IMR-90 (cell line): ENCODE results near the gene GNE. TPM values are rescaled to one million over a fixed set of nuclear protein-coding genes. Genes with fewer than 3 reads are reported as not detected.

Experiments
- ATAC-seq: fragments of 200-7000 bp; cut with Tn5 transposase; 2 replicates; pipeline ENCODE4 v1.9.1; 2020; ENCODE audit warnings: low read depth, mild to moderate bottlenecking, moderate library complexity
- BruUV-seq: library from RNA; stranded (reverse); fragments of 400-500 nt; replicated peaks from 2 replicates; lab custom pipeline; 2021; lab: Mats Ljungman, UMichigan
- CTCF ChIA-PET: fragments of 300-600 bp; formaldehyde crosslinking; extraction: SDS; loops from one replicate; lab custom pipeline; 2021; ENCODE audit warnings: antibody characterized with exemption; lab: Yijun Ruan, JAX
- POLR2A ChIA-PET: fragments of 300-600 bp; sonication (Branson Sonifier 250); formaldehyde crosslinking; loops from one replicate; lab custom pipeline; 2022; ENCODE audit warnings: antibody characterized with exemption; ENCODE audit not compliant: unreplicated experiment; lab: Charles Lee
- DNase-seq: peaks from one replicate; pipeline ENCODE4 v3.0.0; 2013
- H2AFZ ChIP-seq: replicated peaks from 2 replicates; pipeline ENCODE3; 2013; ENCODE audit warnings: low read length, mild to moderate bottlenecking; ENCODE audit not compliant: poor library complexity
- H2AK5ac ChIP-seq: 2 replicates; pipeline ENCODE4 v1.6.1; 2013; ENCODE audit warnings: low read depth, low read length, inconsistent platforms
- H2AK9ac ChIP-seq: replicated peaks from 2 replicates; pipeline ENCODE3; 2013; ENCODE audit warnings: mild to moderate bottlenecking, low read depth, low read length, moderate library complexity; ENCODE audit not compliant: poor library complexity
- H2BK120ac ChIP-seq: 2 replicates; pipeline ENCODE4 v1.6.1; 2013; ENCODE audit warnings: low read depth, low read length, inconsistent platforms
- H2BK15ac ChIP-seq: 3 replicates; pipeline ENCODE4 v1.6.1; 2013; ENCODE audit warnings: low read depth, low read length, inconsistent platforms
- H2BK20ac ChIP-seq: 2 replicates; pipeline ENCODE4 v1.6.1; 2013; ENCODE audit warnings: low read depth, mild to moderate bottlenecking, inconsistent platforms, low read length, moderate library complexity
- H2BK5ac ChIP-seq: 2 replicates; pipeline ENCODE4 v1.6.1; 2013; ENCODE audit warnings: mild to moderate bottlenecking, low read depth, low read length, inconsistent platforms; ENCODE audit not compliant: poor library complexity, severe bottlenecking
- H3K14ac ChIP-seq: replicated peaks from 2 replicates; pipeline ENCODE4 v1.6.1; 2013; ENCODE audit warnings: low read depth, low read length, inconsistent platforms
- H3K18ac ChIP-seq: 2 replicates; pipeline ENCODE4 v1.6.1; 2013; ENCODE audit warnings: low read depth, low read length, control low read depth
- H3K23ac ChIP-seq: 2 replicates; pipeline ENCODE4 v1.6.1; 2013; ENCODE audit warnings: low read depth, low read length, inconsistent platforms
- H3K27ac ChIP-seq: 2 replicates; pipeline ENCODE4 v1.5.1; 2013; ENCODE audit warnings: mild to moderate bottlenecking, control low read depth, low read length; ENCODE audit not compliant: insufficient read depth
- H3K27me3 ChIP-seq: 2 replicates; pipeline ENCODE4 v1.6.1; 2013; ENCODE audit warnings: low read length; ENCODE audit not compliant: control insufficient read depth, insufficient read depth
- H3K36me3 ChIP-seq: 2 replicates; pipeline ENCODE4 v1.6.1; 2013; ENCODE audit warnings: low read length, mixed read lengths; ENCODE audit not compliant: control insufficient read depth, insufficient read depth
- H3K4ac ChIP-seq: 2 replicates; pipeline ENCODE4 v1.6.1; 2013; ENCODE audit warnings: low read depth, low read length, inconsistent platforms
- H3K4me1 ChIP-seq: 2 replicates; pipeline ENCODE4 v1.6.1; 2013; ENCODE audit warnings: low read length, mixed read lengths; ENCODE audit not compliant: control insufficient read depth, insufficient read depth
- H3K4me2 ChIP-seq: 2 replicates; pipeline ENCODE4 v1.6.1; 2013; ENCODE audit warnings: low read depth, mild to moderate bottlenecking, control low read depth, low read length, moderate library complexity
- H3K4me3 ChIP-seq: 2 replicates; pipeline ENCODE4 v1.5.1; 2013; ENCODE audit warnings: low read depth, mild to moderate bottlenecking, control low read depth, low read length, moderate library complexity; ENCODE audit not compliant: insufficient read depth
- H3K56ac ChIP-seq: 2 replicates; pipeline ENCODE4 v1.6.1; 2013; ENCODE audit warnings: low read length, inconsistent platforms; ENCODE audit not compliant: insufficient read depth; ENCODE audit errors: extremely low read depth
- H3K79me1 ChIP-seq, 2 experiments: 2 replicates each; pipeline ENCODE4 v1.6.1; 2013; ENCODE audit warnings: low read length in 2 of 2, inconsistent platforms in 1 of 2, low read depth in 1 of 2
- H3K9ac ChIP-seq: 2 replicates; pipeline ENCODE4 v1.6.1; 2013; ENCODE audit warnings: low read depth, low read length, control low read depth
- H3K9me1 ChIP-seq: 2 replicates; pipeline ENCODE4 v1.6.1; 2013; ENCODE audit warnings: low read length, inconsistent platforms; ENCODE audit not compliant: insufficient read depth
- H3K9me3 ChIP-seq: 2 replicates; pipeline ENCODE4 v1.6.1; 2013; ENCODE audit warnings: low read length; ENCODE audit not compliant: control insufficient read depth, insufficient read depth
- H4K20me1 ChIP-seq: 2 replicates; pipeline ENCODE4 v1.6.1; 2013; ENCODE audit warnings: low read length, inconsistent platforms; ENCODE audit not compliant: insufficient read depth
- H4K5ac ChIP-seq: 2 replicates; pipeline ENCODE4 v1.6.1; 2013; ENCODE audit warnings: mild to moderate bottlenecking, low read depth, low read length, control low read depth
- H4K8ac ChIP-seq, 2 experiments: 2 replicates each; pipeline ENCODE4 v1.6.1; 2013; ENCODE audit warnings: low read depth in 2 of 2, low read length in 2 of 2, control low read depth in 1 of 2, inconsistent platforms in 1 of 2
- H4K91ac ChIP-seq: 2 replicates; pipeline ENCODE4 v1.6.1; 2013; ENCODE audit warnings: low read depth, low read length, inconsistent platforms; ENCODE audit not compliant: insufficient read depth
- ELK1 ChIP-seq: fragments of 150-350 bp; IDR thresholded peaks from 2 replicates; pipeline ENCODE4 v1.6.1; 2016; ENCODE audit warnings: low read depth, mild to moderate bottlenecking, low read length, moderate library complexity, borderline replicate concordance
- FOS ChIP-seq: fragments of 150-350 bp; IDR thresholded peaks from 2 replicates; pipeline ENCODE4 v1.6.1; 2016; ENCODE audit warnings: low read depth, low read length
- MAFK ChIP-seq: IDR thresholded peaks from 2 replicates; pipeline ENCODE4 v1.6.1; 2012; ENCODE audit warnings: low read depth, low read length, improper control_type of control experiment
- MAZ ChIP-seq: IDR thresholded peaks from 2 replicates; pipeline ENCODE4 v1.6.1; 2012; ENCODE audit warnings: low read depth, mild to moderate bottlenecking, low read length, improper control_type of control experiment, moderate library complexity, borderline replicate concordance
- NFE2L2 ChIP-seq: fragments of 150-350 bp; IDR thresholded peaks from 2 replicates; pipeline ENCODE4 v1.6.1; 2016; ENCODE audit warnings: low read depth, mild to moderate bottlenecking, low read length
- SMC3 ChIP-seq: fragments of 150-350 bp; IDR thresholded peaks from 2 replicates; pipeline ENCODE4 v1.6.1; 2016; ENCODE audit warnings: low read depth, mild to moderate bottlenecking, antibody characterized with exemption, low read length, moderate library complexity
- WGBS, 2 experiments: methylation state at CpG; one replicate each; pipeline versions ENCODE4 v1.1.5 to v1.1.7; 2013; ENCODE audit warnings: missing lambda C conversion rate in 2 of 2; ENCODE audit not compliant: insufficient read length in 1 of 2; ENCODE audit errors: extremely low coverage in 2 of 2; 5-methylcytosine and 5-hydroxymethylcytosine counted together
- dilution Hi-C: fragments of 300-500 bp; cut with HindIII; formaldehyde crosslinking; loops from one replicate; pipeline ENCODE4 v1.14.3; 2018; ENCODE audit warnings: low sequenced_read_pairs; ENCODE audit not compliant: unreplicated experiment
- in situ Hi-C: fragments of 300-500 bp; cut with MboI; formaldehyde crosslinking; loops from 3 replicates; pipeline ENCODE4 v1.14.3; 2019; ENCODE audit warnings: low sequenced_read_pairs, inconsistent platforms, mixed read lengths
- intact Hi-C: fragments of 100-400 bp; cut with micrococcal nuclease; formaldehyde crosslinking; loops from 2 replicates; pipeline ENCODE4 v1.10.0; 2022
- polyA plus RNA-seq, 3 experiments: library from polyadenylated mRNA; depleted of rRNA; stranded (reverse); fragments of >200 nt; gene quantifications; 2 replicates each; pipeline ENCODE4 v1.2.3, GENCODE V29; 2012; ENCODE audit warnings: low replicate concordance in 1 of 3
- total RNA-seq: library from RNA; depleted of rRNA; stranded (reverse); fragments of >200 nt; gene quantifications from 2 replicates; pipeline ENCODE4 v1.2.3, GENCODE V29; 2012

Gene GNE
- total and polyA plus RNA-seq, 2 of the 4 experiments (the other 2 are of a cell fraction), result 11.7 to 34.1 TPM

- Histone ChIP-seq H3K9ac (no peak overlapping the region), H2BK20ac (no peak overlapping the region), H3K4me2 (no peak overlapping the region), H2BK15ac (no peak overlapping the region), H3K23ac (no peak overlapping the region), H3K56ac (no peak overlapping the region), H2AFZ (no peak overlapping the region), H4K20me1 (no peaks in the 10 kb centered on the region), H3K79me1 (peaks cover 12 to 25% of the 10 kb centered on the region in 2 experiments; a peak in 3 of 4 replicates), H3K9me3 (no peaks in the 10 kb centered on the region), H3K4me1 (no peaks in the 10 kb centered on the region), H3K4ac (no peak overlapping the region), H2BK5ac (no peak overlapping the region), H3K9me1 (peaks cover 3% of the 10 kb centered on the region; the same call in 1 of the 2 replicates), H2BK120ac (no peak overlapping the region), H4K91ac (no peak overlapping the region), H3K36me3 (peaks cover 23% of the 10 kb centered on the region), H3K27ac (no peak overlapping the region), H4K5ac (no peak overlapping the region), H3K18ac (no peak overlapping the region), H2AK9ac (no peak overlapping the region), H3K14ac (no peak overlapping the region), H3K4me3 (no peak overlapping the region), H2AK5ac (no peak overlapping the region), H4K8ac (no peak overlapping the region), H3K27me3 (no peaks in the 10 kb centered on the region)
- no peak for TF ChIP-seq ELK1
- TF ChIP-seq NFE2L2, result no peak
- TF ChIP-seq FOS, result no peak
- TF ChIP-seq SMC3, result no peak
- no peak for TF ChIP-seq MAFK
- TF ChIP-seq MAZ, result no peak
- ChIA-PET CTCF (interaction anchor here (1.2 kb wide), 1 partner anchor 275 kb away, joined by 3 read pairs; no protein-coding TSS in a partner anchor), POLR2A (no interaction called here)
- BruUV-seq, result no TSS peak
- intact Hi-C loops (no loop called here), in situ Hi-C loops (no loop called here), dilution Hi-C loops (no loop called here)
- ATAC-seq, result no peak
- no CpG with 5 or more reads among the region's 3 CpGs for WGBS, 2 experiments
- DNase-seq, result no peak
Measured at GRCh38 chr9:36237230-36237629, 21.0 kb downstream of the GNE start.
